HCT116 (cell line): Measurements from ENCODE around the gene CLSTN1. TPM values are rescaled to one million over a fixed set of nuclear protein-coding genes. Genes with fewer than 3 reads are reported as not detected.

Source experiments
- ATAC-seq: fragments of 200-7000 bp; cut with Tn5 transposase; 2 replicates; pipeline ENCODE4 v1.9.1; 2020; ENCODE audit warnings: mild to moderate bottlenecking, moderate library complexity
- BruUV-seq: library from RNA; stranded (reverse); fragments of 400-500 nt; replicated peaks from 2 replicates; lab custom pipeline; 2021; lab: Mats Ljungman, UMichigan
- CTCF ChIA-PET: fragments of 300-600 bp; sonication (Branson Sonifier 250); formaldehyde crosslinking; loops from one replicate; lab custom pipeline; 2021; ENCODE audit warnings: antibody characterized with exemption; lab: Charles Lee
- POLR2A ChIA-PET: fragments of 300-600, 350-600 bp; sonication (Branson Sonifier 250); formaldehyde crosslinking; loops from one replicate; lab custom pipeline; 2021; ENCODE audit warnings: antibody characterized with exemption; lab: Charles Lee
- RAD21 ChIA-PET, 2 experiments: fragments of 300-600 bp; sonication (Branson Sonifier 250); formaldehyde crosslinking; loops; one replicate each; lab custom pipeline; 2023; ENCODE audit warnings: low total read pairs in 2 of 2; ENCODE audit not compliant: uncharacterized antibody in 2 of 2, unreplicated experiment in 2 of 2, low non-redundant PET in 1 of 2; lab: Charles Lee
- DNase-seq: peaks from one replicate; pipeline ENCODE4 v3.0.0-alpha.2; 2010; ENCODE audit warnings: low read depth, low spot score
- H2AFZ ChIP-seq: fragments of 200-600 bp; shearing (Covaris generic), sonication (generic); 2 replicates; pipeline ENCODE4 v1.6.1; 2017; ENCODE audit warnings: low read depth, mixed run types, mixed read lengths, antibody characterized with exemption, low read length; ENCODE audit not compliant: poor library complexity, severe bottlenecking
- H3K27ac ChIP-seq: 2 replicates; pipeline ENCODE4 v1.5.1; 2012; ENCODE audit warnings: low read depth, low read length
- H3K27me3 ChIP-seq: fragments of 200-600 bp; sonication (generic); 2 replicates; pipeline ENCODE4 v1.6.1; 2016; ENCODE audit warnings: mixed run types, low read length, mixed read lengths; ENCODE audit not compliant: insufficient read depth
- H3K36me3 ChIP-seq, 2 experiments: fragments of 200-500 bp in 1 of 2; fragments of 200-600 bp in 1 of 2; sonication (Bioruptor generic) in 1 of 2; sonication (generic) in 1 of 2; 2 replicates each; pipeline versions ENCODE4 v1.5.1 to v1.6.1; 2014 to 2016; ENCODE audit warnings: low read length in 2 of 2, inconsistent platforms in 1 of 2, mixed read lengths in 1 of 2, mixed run types in 1 of 2; ENCODE audit not compliant: insufficient read depth in 2 of 2, control insufficient read depth in 1 of 2
- H3K4me1 ChIP-seq, 2 experiments: fragments of 200-600 bp in 1 of 2; sonication (generic) in 1 of 2; 2 replicates each; pipeline versions ENCODE4 v1.5.1 to v1.6.1; 2012 to 2017; ENCODE audit warnings: low read length in 2 of 2, inconsistent platforms in 1 of 2, mild to moderate bottlenecking in 1 of 2, mixed read lengths in 1 of 2, mixed run types in 1 of 2, moderate library complexity in 1 of 2; ENCODE audit not compliant: insufficient read depth in 2 of 2, control insufficient read depth in 1 of 2
- H3K4me2 ChIP-seq: fragments of 200-600 bp; sonication (generic); 2 replicates; pipeline ENCODE4 v1.6.1; 2017; ENCODE audit warnings: mixed run types, low read length, mixed read lengths
- H3K4me3 ChIP-seq, 2 experiments: fragments of 200-600 bp in 1 of 2; sonication (generic) in 1 of 2; replicated peaks in 1 of 2; 2 replicates each; pipeline ENCODE4 v1.5.1; 2011 to 2016; ENCODE audit warnings: low read length in 2 of 2, control low read depth in 1 of 2, low read depth in 1 of 2, mild to moderate bottlenecking in 1 of 2, mixed read lengths in 1 of 2, mixed run types in 1 of 2
- H3K79me2 ChIP-seq: fragments of 200-600 bp; sonication (generic); 2 replicates; pipeline ENCODE4 v1.6.1; 2017; ENCODE audit warnings: mild to moderate bottlenecking, mixed run types, low read length, moderate library complexity, mixed read lengths; ENCODE audit not compliant: insufficient read depth
- H3K9ac ChIP-seq: fragments of 200-600 bp; sonication (generic); 2 replicates; pipeline ENCODE4 v1.6.1; 2016; ENCODE audit warnings: low read length, mixed read lengths
- H3K9me2 ChIP-seq: fragments of 200-600 bp; sonication (generic), shearing (Covaris generic); 2 replicates; pipeline ENCODE4 v1.6.1; 2017; ENCODE audit warnings: mixed run types, mild to moderate bottlenecking, moderate library complexity; ENCODE audit not compliant: insufficient read depth
- H3K9me3 ChIP-seq, 2 experiments: fragments of 200-500 bp in 1 of 2; fragments of 200-600 bp in 1 of 2; sonication (Bioruptor generic) in 1 of 2; sonication (generic) in 1 of 2; 2 replicates each; pipeline ENCODE4 v1.6.1; 2014 to 2017; ENCODE audit warnings: low read length in 2 of 2, mixed read lengths in 2 of 2, inconsistent platforms in 1 of 2, low read depth in 1 of 2, mild to moderate bottlenecking in 1 of 2, mixed run types in 1 of 2, moderate library complexity in 1 of 2; ENCODE audit not compliant: control insufficient read depth in 1 of 2, insufficient read depth in 1 of 2
- H4K20me1 ChIP-seq: fragments of 200-600 bp; sonication (generic), shearing (Covaris generic); 2 replicates; pipeline ENCODE4 v1.6.1; 2017; ENCODE audit warnings: mixed run types, mild to moderate bottlenecking, moderate library complexity; ENCODE audit not compliant: insufficient read depth
- CBX3 ChIP-seq: IDR thresholded peaks from 2 replicates; pipeline ENCODE4 v1.6.1; 2012; ENCODE audit warnings: low read depth
- CTCF ChIP-seq, 3 experiments: fragments of 200-600 bp in 1 of 3; sonication (generic) in 1 of 3; IDR thresholded peaks in 2 of 3; conservative IDR thresholded peaks in 1 of 3; 2 replicates each; pipeline ENCODE4 v1.5.1; 2012 to 2017; ENCODE audit warnings: low read depth in 2 of 3, low read length in 2 of 3, antibody characterized with exemption in 1 of 3, borderline replicate concordance in 1 of 3, control low read depth in 1 of 3, mild to moderate bottlenecking in 1 of 3, mixed read lengths in 1 of 3, mixed run types in 1 of 3, moderate library complexity in 1 of 3; ENCODE audit not compliant: insufficient read depth in 1 of 3
- ELF1 ChIP-seq: IDR thresholded peaks from 2 replicates; pipeline ENCODE4 v1.6.1; 2012; ENCODE audit warnings: low read depth, borderline replicate concordance
- EZH2 ChIP-seq: fragments of 200-600 bp; sonication (generic); IDR thresholded peaks from 2 replicates; pipeline ENCODE4 v1.6.1; 2017; ENCODE audit warnings: antibody characterized with exemption, mixed run types
- FOSL1 ChIP-seq: IDR thresholded peaks from 2 replicates; pipeline ENCODE4 v1.6.1; 2012; ENCODE audit warnings: low read depth
- MAX ChIP-seq: IDR thresholded peaks from 2 replicates; pipeline ENCODE4 v1.6.1; 2012
- POLR2A ChIP-seq: IDR thresholded peaks from 2 replicates; pipeline ENCODE4 v1.7.0; 2011; ENCODE audit warnings: borderline replicate concordance; ENCODE audit not compliant: insufficient read depth, insufficient read length; ENCODE audit errors: extremely low read depth
- RAD21 ChIP-seq: IDR thresholded peaks from 2 replicates; pipeline ENCODE4 v1.6.1; 2012; ENCODE audit warnings: low read depth, mild to moderate bottlenecking
- REST ChIP-seq: IDR thresholded peaks from 2 replicates; pipeline ENCODE4 v1.6.1; 2012; ENCODE audit warnings: low read depth
- SIN3A ChIP-seq: IDR thresholded peaks from 2 replicates; pipeline ENCODE4 v1.6.1; 2012; ENCODE audit warnings: low read depth
- SP1 ChIP-seq: IDR thresholded peaks from 2 replicates; pipeline ENCODE4 v1.6.1; 2012; ENCODE audit warnings: low read depth
- YY1 ChIP-seq: IDR thresholded peaks from 2 replicates; pipeline ENCODE4 v1.6.1; 2011; ENCODE audit warnings: low read length, low read depth, moderate library complexity, mild to moderate bottlenecking; ENCODE audit not compliant: insufficient replicate concordance; ENCODE audit errors: extremely low read depth
- intact Hi-C: fragments of 100-400 bp; cut with micrococcal nuclease; formaldehyde crosslinking; loops from 2 replicates; pipeline ENCODE4 v1.10.0; 2022
- total RNA-seq: library from RNA; stranded (reverse); gene quantifications from one replicate; pipeline ENCODE4 v1.2.1, GENCODE V29; 2021; ENCODE audit not compliant: unreplicated experiment

Gene CLSTN1
- total RNA-seq, 1 experiment from 2014 or later: 113 TPM

- CTCF ChIA-PET: no interaction called here
- peak; percentile 21 for DNase-seq
- POLR2A ChIA-PET: no interaction called here
- no peak overlapping the region for H3K9ac ChIP-seq
- ATAC-seq: peak; percentile 79
- H3K27me3 ChIP-seq: no peaks in the 10 kb centered on the region
- peaks cover 2 to 4% of the 10 kb centered on the region in 2 experiments; a peak in 3 of 4 replicates for H3K36me3 ChIP-seq
- H3K4me1 ChIP-seq: peaks cover 5 to 35% of the 10 kb centered on the region in 2 experiments; a peak in 3 of 4 replicates
- no peaks in the 10 kb centered on the region for H3K9me3 ChIP-seq
- H3K27ac ChIP-seq: no peak overlapping the region
- intact Hi-C loops: no loop called here
- no peak overlapping the region for H3K4me3 ChIP-seq
- no peak for TF ChIP-seq YY1
- RAD21 ChIA-PET: no interaction called here
- peaks cover 13% of the 10 kb centered on the region; the same call in 1 of the 2 replicates for H4K20me1 ChIP-seq
- BruUV-seq: no TSS peak
- peaks cover 32% of the 10 kb centered on the region for H3K79me2 ChIP-seq
- no peaks in the 10 kb centered on the region for H3K9me2 ChIP-seq
- H2AFZ ChIP-seq: no peak overlapping the region
- no peak overlapping the region for H3K4me2 ChIP-seq
Observed at GRCh38 chr1:9767964-9768668, 55.6 kb downstream of the CLSTN1 start.

GRCh38 chr1:9766759-9767442, 56.9 kb downstream of the CLSTN1 start:
- Histone ChIP-seq H3K9me3 (no peaks in the 10 kb centered on the region), H4K20me1 (peaks cover 14% of the 10 kb centered on the region; the same call in 1 of the 2 replicates), H3K4me3 (no peak overlapping the region), H3K36me3 (peaks cover 0 to 2% of the 10 kb centered on the region in 2 experiments; a peak in 3 of 4 replicates), H3K4me1 (peaks cover 5 to 35% of the 10 kb centered on the region in 2 experiments; a peak in 3 of 4 replicates), H3K27ac (peak overlapping the region; percentile 23; the same call in 1 of the 2 replicates), H2AFZ (no peak overlapping the region), H3K4me2 (no peak overlapping the region), H3K9ac (no peak overlapping the region), H3K27me3 (no peaks in the 10 kb centered on the region), H3K9me2 (no peaks in the 10 kb centered on the region), H3K79me2 (peaks cover 34% of the 10 kb centered on the region)
- intact Hi-C loops: no loop called here
- ChIA-PET POLR2A (no interaction called here), RAD21 (no interaction called here), CTCF (interaction anchor here (1.5 kb wide), 1 partner anchor 18 kb away, joined by 4 read pairs; no protein-coding TSS in a partner anchor)
- BruUV-seq: no TSS peak
- DNase-seq (peak; percentile 38), ATAC-seq (peak; percentile 49; the same call in 1 of the 2 replicates)
- no peak for TF ChIP-seq CBX3
- no peak for TF ChIP-seq REST
- TF ChIP-seq POLR2A: no peak
- no peak for TF ChIP-seq MAX
- TF ChIP-seq FOSL1: no peak; the same call in 1 of the 2 replicates
- TF ChIP-seq RAD21: no peak
- no peak for TF ChIP-seq CTCF (IDR thresholded peaks at IDR 0.05 in 2 of 3, conservative IDR thresholded peaks at IDR 0.05 in 1 of 3; ENCODE audit: borderline replicate concordance in 1 of 3, insufficient read depth in 1 of 3, low read depth in 2 of 3, low read length in 2 of 3)
- TF ChIP-seq ELF1: no peak
- TF ChIP-seq SP1: no peak
- TF ChIP-seq YY1: no peak
- TF ChIP-seq SIN3A: no peak
- TF ChIP-seq EZH2: no peak
